Coronary artery (tissue), 2 donors: ENCODE results near the gene PNPLA7.

Experiments
- DNase-seq: peaks from one replicate; pipeline ENCODE4 v3.0.0-alpha.2; 2017; ENCODE audit warnings: low spot score
- H3K27ac ChIP-seq, 2 donors: fragments of 200-600 bp; sonication (generic); one replicate each; pipeline ENCODE4 v1.5.1; 2016 to 2019
- H3K4me3 ChIP-seq: fragments of 200-600 bp; sonication (generic); 2 replicates; pipeline ENCODE4 v1.5.1; 2016; ENCODE audit warnings: mild to moderate bottlenecking, moderate library complexity
- TF ChIP-seq, protein P1 (sequence below): fragments of 200-600 bp; sonication (generic); IDR thresholded peaks from one replicate; pipeline ENCODE4 v1.5.1; 2019; ENCODE audit warnings: antibody characterized with exemption

Gene PNPLA7

DNA sequence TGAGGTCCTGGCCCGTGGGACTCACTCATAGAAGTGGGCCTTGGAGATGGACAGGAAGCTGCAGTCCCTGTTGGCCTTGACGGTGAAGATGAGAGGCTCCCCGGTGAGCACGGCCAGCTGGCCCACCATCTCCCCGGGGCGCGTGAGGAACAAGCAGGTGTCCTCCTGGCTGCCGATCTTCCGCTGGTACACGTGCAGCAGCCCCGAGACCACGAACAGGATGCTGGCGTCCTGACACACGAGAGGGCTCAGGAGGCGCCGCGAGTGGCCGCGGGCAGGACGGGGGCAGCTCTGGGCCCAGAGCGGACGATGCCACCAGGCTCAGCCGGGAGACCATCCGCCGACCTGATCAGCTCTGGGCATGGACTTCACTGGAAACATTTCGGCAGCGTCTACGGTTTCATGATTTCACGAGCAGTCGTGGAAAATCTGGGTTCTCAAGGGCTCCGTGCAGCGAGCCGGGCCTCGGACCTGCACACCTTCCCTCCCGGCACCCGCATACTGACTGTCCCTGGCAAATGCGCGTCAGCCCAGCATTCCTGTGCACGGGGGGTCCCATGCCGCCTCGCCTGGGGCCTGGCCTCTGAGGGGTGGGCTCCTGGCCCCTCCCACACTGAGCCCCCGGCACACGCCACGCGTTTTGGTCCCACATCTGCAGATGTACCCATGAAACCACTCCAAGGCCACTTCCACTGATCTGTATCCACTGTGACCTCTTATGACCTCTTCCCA lies 49.4 kb downstream of the PNPLA7 start:
- H3K4me3 ChIP-seq: no peak overlapping the region
- H3K27ac ChIP-seq: no peak overlapping the region
- no peak for DNase-seq
- TF ChIP-seq, protein P1, sequence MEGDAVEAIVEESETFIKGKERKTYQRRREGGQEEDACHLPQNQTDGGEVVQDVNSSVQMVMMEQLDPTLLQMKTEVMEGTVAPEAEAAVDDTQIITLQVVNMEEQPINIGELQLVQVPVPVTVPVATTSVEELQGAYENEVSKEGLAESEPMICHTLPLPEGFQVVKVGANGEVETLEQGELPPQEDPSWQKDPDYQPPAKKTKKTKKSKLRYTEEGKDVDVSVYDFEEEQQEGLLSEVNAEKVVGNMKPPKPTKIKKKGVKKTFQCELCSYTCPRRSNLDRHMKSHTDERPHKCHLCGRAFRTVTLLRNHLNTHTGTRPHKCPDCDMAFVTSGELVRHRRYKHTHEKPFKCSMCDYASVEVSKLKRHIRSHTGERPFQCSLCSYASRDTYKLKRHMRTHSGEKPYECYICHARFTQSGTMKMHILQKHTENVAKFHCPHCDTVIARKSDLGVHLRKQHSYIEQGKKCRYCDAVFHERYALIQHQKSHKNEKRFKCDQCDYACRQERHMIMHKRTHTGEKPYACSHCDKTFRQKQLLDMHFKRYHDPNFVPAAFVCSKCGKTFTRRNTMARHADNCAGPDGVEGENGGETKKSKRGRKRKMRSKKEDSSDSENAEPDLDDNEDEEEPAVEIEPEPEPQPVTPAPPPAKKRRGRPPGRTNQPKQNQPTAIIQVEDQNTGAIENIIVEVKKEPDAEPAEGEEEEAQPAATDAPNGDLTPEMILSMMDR: no peak

DNA sequence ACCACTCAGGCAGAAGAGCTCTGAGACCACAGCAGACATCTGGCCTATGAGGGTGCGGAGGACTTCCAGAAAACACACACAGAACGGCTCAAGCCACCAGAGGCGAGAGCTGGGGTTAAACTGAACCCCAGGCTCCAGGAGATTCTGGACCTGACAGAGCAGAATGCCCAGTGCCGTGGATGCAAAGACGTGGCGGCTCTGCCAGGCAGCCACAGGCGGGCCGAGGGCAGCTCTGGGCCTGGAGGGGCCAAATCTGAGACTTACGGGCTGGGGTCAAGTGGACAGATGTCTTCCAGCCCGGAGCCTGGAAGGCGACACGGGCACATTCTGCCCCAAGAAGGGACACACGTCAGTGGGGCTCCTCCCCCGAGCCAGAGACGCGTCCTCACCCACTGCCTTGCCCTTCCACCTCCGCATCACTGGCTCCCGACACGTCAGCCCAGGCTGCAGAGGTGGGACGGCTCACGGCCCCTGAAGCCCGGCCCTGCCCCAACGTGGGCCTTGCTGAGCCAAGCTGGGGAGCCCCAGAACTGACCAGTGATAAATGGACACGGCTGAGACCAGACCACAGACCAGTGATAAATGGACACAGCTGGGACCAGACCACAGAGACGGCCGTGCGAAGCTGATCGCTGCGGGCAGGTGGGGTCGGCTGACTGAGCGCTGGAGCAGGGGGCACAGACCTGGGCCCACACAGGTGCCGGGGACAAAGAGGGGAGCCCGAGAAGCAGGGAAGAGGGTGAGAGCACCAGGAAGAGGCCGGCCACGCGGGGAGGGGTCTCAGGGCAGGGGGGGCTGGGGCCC lies 50.1 kb downstream of the PNPLA7 start:
- DNase-seq: no peak
- no peak overlapping the region for H3K4me3 ChIP-seq
- H3K27ac ChIP-seq: no peak overlapping the region
- TF ChIP-seq, protein P1: no peak

DNA sequence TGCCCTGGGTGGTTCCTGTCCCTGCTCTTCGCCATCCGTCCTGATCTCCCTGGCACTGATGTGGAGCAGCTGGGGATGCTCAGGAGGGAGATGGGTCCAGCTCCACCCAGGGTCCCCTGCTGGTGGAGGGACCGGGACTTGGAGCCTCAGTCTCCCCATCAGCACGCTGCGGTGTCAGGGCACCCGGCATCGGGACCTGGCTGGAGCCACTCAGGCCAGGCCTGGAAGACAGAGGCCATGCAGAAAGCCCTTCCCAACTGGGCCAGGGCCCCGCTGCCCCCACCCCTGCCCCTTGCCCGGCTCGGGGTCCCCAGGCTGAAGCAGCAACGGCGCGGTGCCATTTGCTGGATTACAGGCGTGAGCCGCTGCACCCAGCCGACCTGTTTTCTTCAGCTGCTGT lies 50.8 kb downstream of the PNPLA7 start:
- H3K4me3 ChIP-seq: no peak overlapping the region
- no peak overlapping the region for H3K27ac ChIP-seq
- TF ChIP-seq, protein P1: no peak
- DNase-seq: no peak

DNA sequence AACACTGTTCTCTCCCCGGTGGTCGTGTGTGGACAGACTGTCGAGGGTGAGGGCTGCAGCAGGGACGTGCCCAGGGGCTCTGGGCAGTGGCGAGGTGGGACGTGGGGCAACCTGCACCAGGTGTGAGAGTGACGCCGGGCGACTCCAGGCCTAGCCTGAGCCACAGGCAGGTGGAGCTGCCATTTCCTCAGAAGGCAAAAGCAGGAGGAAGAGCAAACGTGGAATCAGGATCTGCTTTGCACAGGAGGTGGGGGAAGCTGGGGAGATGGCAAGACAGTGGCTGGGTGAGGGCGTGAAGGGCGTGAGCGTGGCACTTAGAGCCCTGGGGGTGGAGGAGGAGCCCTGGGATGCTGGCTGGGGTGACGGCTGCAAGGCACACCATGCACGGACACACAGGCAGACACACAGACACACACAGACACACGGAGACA lies 51.5 kb downstream of the PNPLA7 start:
- Histone ChIP-seq H3K27ac (no peak overlapping the region), H3K4me3 (no peak overlapping the region)
- DNase-seq: no peak
- TF ChIP-seq, protein P1: no peak

- DNase-seq: no peak
- Histone ChIP-seq H3K27ac (no peak overlapping the region), H3K4me3 (no peak overlapping the region)
- TF ChIP-seq, protein P1: no peak
Observed at GRCh38 chr9:137497921-137498719, 52.1 kb downstream of the PNPLA7 start.

- Histone ChIP-seq H3K27ac (no peak overlapping the region), H3K4me3 (no peak overlapping the region)
- TF ChIP-seq, protein P1: no peak
- DNase-seq: no peak
Observed at GRCh38 chr9:137496601-137497375, 53.4 kb downstream of the PNPLA7 start.
